Liver (tissue), 3 donors: ENCODE data around the gene MEG3.

Experiments
- CTCF ChIP-seq: fragments of 150-350 bp; IDR thresholded peaks from 2 replicates; pipeline ENCODE4 v1.5.1; 2017; ENCODE audit warnings: improper control_type of control experiment, low read depth, low read length; ENCODE audit not compliant: missing input control
- JUND ChIP-seq, 2 donors: IDR thresholded peaks; 2 replicates each; pipeline ENCODE4 v1.6.1; 2016; ENCODE audit warnings: antibody characterized with exemption in 2 of 2
- RAD21 ChIP-seq, 2 donors: IDR thresholded peaks; 2 replicates each; pipeline ENCODE4 v1.6.1; 2016; ENCODE audit warnings: antibody characterized with exemption in 2 of 2, mild to moderate bottlenecking in 2 of 2
- SP1 ChIP-seq: IDR thresholded peaks from 2 replicates; pipeline ENCODE4 v1.6.1; 2018; ENCODE audit warnings: antibody characterized with exemption, mild to moderate bottlenecking
- YY1 ChIP-seq: IDR thresholded peaks from 2 replicates; pipeline ENCODE4 v1.6.1; 2016; ENCODE audit warnings: antibody characterized with exemption, mild to moderate bottlenecking
- donor health status: healthy.
- donor health status: healthy.

- no peak for TF ChIP-seq CTCF
- TF ChIP-seq YY1 = no peak
- no peak for TF ChIP-seq SP1
- TF ChIP-seq RAD21 (IDR thresholded peaks at IDR 0.05) = no peak
- TF ChIP-seq JUND (IDR thresholded peaks at IDR 0.05) = no peak
Observed at GRCh38 chr14:100786131-100786530, 39.8 kb upstream of the MEG3 start.
